ENCODE results near the gene ALDH18A1.

ALDH18A1 gene

GRCh38 chr10:95606922-95607321 lies 49.6 kb downstream of the ALDH18A1 start:
- DNase-seq (ENCODE audit: low read depth in 1 of 2, low spot score in 1 of 2) = no peak
- no peak overlapping the region for H3K27ac ChIP-seq (replicated peaks)

GRCh38 chr10:95605163-95605562 lies 51.3 kb downstream of the ALDH18A1 start:
- no peak for DNase-seq (ENCODE audit: low read depth in 1 of 2, low spot score in 1 of 2)
- H3K27ac ChIP-seq (replicated peaks) = no peak overlapping the region
- no peak for TF ChIP-seq GABPA (IDR thresholded peaks at IDR 0.05; ENCODE audit: low read depth)
- TF ChIP-seq REST (IDR thresholded peaks at IDR 0.05; ENCODE audit: insufficient replicate concordance, low read depth) = no peak
- TF ChIP-seq SPI1 (IDR thresholded peaks at IDR 0.05; ENCODE audit: borderline replicate concordance, low read depth) = no peak
- TF ChIP-seq POLR2AphosphoS5 (IDR thresholded peaks at IDR 0.05; ENCODE audit: low read depth) = no peak
- no peak for TF ChIP-seq CTCF (IDR thresholded peaks at IDR 0.05; ENCODE audit: insufficient read depth, low read length)

More at GRCh38 chr10:95606922-95607321, 49.6 kb downstream of the ALDH18A1 start:
- Histone ChIP-seq H3K27me3 (ENCODE audit: insufficient read depth, poor library complexity, severe bottlenecking) (no peaks in the 10 kb centered on the region), H3K4me3 (replicated peaks; ENCODE audit: insufficient read depth, low read length) (no peak overlapping the region)
- TF ChIP-seq POLR2AphosphoS5 (IDR thresholded peaks at IDR 0.05; ENCODE audit: low read depth) (no peak), REST (IDR thresholded peaks at IDR 0.05; ENCODE audit: insufficient replicate concordance, low read depth) (no peak), SPI1 (IDR thresholded peaks at IDR 0.05; ENCODE audit: borderline replicate concordance, low read depth) (no peak), GABPA (IDR thresholded peaks at IDR 0.05; ENCODE audit: low read depth) (no peak)

GRCh38 chr10:95604630-95605029 lies 51.9 kb downstream of the ALDH18A1 start:
- H3K27me3 ChIP-seq (ENCODE audit: insufficient read depth, poor library complexity, severe bottlenecking) = no peaks in the 10 kb centered on the region
- H3K4me3 ChIP-seq (replicated peaks; ENCODE audit: insufficient read depth, low read length) = no peak overlapping the region
- TF ChIP-seq CTCF (IDR thresholded peaks at IDR 0.05; ENCODE audit: insufficient read depth, low read length) (no peak), SPI1 (IDR thresholded peaks at IDR 0.05; ENCODE audit: borderline replicate concordance, low read depth) (no peak), REST (IDR thresholded peaks at IDR 0.05; ENCODE audit: insufficient replicate concordance, low read depth) (no peak), GABPA (IDR thresholded peaks at IDR 0.05; ENCODE audit: low read depth) (no peak), POLR2AphosphoS5 (IDR thresholded peaks at IDR 0.05; ENCODE audit: low read depth) (no peak)
- H3K27ac ChIP-seq (replicated peaks) = no peak overlapping the region
- no peak for DNase-seq (ENCODE audit: low read depth in 1 of 2, low spot score in 1 of 2)

More at GRCh38 chr10:95605163-95605562, 51.3 kb downstream of the ALDH18A1 start:
- no peaks in the 10 kb centered on the region for H3K27me3 ChIP-seq (ENCODE audit: insufficient read depth, poor library complexity, severe bottlenecking)
- H3K4me3 ChIP-seq (replicated peaks; ENCODE audit: insufficient read depth, low read length) = no peak overlapping the region

All from HL-60 (cell line).